ENCODE measurements around the gene SLC16A6.

GRCh38 chr17:68260051-68260762 is 30.7 kb downstream of the SLC16A6 start:
- TF ChIP-seq, protein P1, sequence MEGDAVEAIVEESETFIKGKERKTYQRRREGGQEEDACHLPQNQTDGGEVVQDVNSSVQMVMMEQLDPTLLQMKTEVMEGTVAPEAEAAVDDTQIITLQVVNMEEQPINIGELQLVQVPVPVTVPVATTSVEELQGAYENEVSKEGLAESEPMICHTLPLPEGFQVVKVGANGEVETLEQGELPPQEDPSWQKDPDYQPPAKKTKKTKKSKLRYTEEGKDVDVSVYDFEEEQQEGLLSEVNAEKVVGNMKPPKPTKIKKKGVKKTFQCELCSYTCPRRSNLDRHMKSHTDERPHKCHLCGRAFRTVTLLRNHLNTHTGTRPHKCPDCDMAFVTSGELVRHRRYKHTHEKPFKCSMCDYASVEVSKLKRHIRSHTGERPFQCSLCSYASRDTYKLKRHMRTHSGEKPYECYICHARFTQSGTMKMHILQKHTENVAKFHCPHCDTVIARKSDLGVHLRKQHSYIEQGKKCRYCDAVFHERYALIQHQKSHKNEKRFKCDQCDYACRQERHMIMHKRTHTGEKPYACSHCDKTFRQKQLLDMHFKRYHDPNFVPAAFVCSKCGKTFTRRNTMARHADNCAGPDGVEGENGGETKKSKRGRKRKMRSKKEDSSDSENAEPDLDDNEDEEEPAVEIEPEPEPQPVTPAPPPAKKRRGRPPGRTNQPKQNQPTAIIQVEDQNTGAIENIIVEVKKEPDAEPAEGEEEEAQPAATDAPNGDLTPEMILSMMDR (IDR thresholded peaks at IDR 0.05) = no peak
- no peak for TF ChIP-seq POLR2A (IDR thresholded peaks at IDR 0.05)

Measured in adrenal gland (tissue), 5 donors.